Measurements from ENCODE around the gene SAMD14. TPM values are rescaled to one million over a fixed set of nuclear protein-coding genes. Genes with fewer than 3 reads are reported as not detected.

Gene SAMD14
- total and polyA plus RNA-seq, 10 of the 15 experiments (the other 5 are each of a cell fraction or from before 2014, with no cell fraction given) = 0.06 to 1.7 (median 0.25) TPM; not detected in 3

- TF ChIP-seq ZNF687 (IDR thresholded peaks at IDR 0.05) (peak; percentile 47; the same call in 1 of the 2 replicates), RB1 (IDR thresholded peaks at IDR 0.05; ENCODE audit: borderline replicate concordance) (no peak), E2F4 (IDR thresholded peaks at IDR 0.05; ENCODE audit: low read depth, low read length) (no peak), SP1 (IDR thresholded peaks at IDR 0.05; ENCODE audit: low read depth, low read length) (peak; percentile 29), ATF3 (IDR thresholded peaks at IDR 0.05; ENCODE audit: borderline replicate concordance, extremely low read depth, low read depth, low read length) (no peak), MEF2B (IDR thresholded peaks at IDR 0.05; ENCODE audit: partially characterized antibody, poor library complexity, severe bottlenecking) (peak; percentile 20), EGR1 (IDR thresholded peaks at IDR 0.05; ENCODE audit: borderline replicate concordance in 1 of 2, low read depth in 2 of 2, low read length in 2 of 2) (peak in 1 of 2 experiments; percentile 76; a peak in 2 of 3 replicates), HSF1 (IDR thresholded peaks at IDR 0.05; ENCODE audit: low read depth, low read length) (no peak)
Measured at GRCh38 chr17:50154604-50155003, 24.6 kb upstream of the SAMD14 start (continued).

All from GM12878 (cell line).